GM23338 (cell line): Measurements from ENCODE around the gene GPN3. TPM values are rescaled to one million over a fixed set of nuclear protein-coding genes. Genes with fewer than 3 reads are reported as not detected.

ENCODE experiments used
- ATAC-seq: fragments of 200-7000 bp; cut with Tn5 transposase; 3 replicates; pipeline ENCODE4 v1.9.1; 2020
- DNase-seq: peaks from one replicate; pipeline ENCODE4 v3.0.0-alpha.2; 2015; ENCODE audit warnings: low spot score
- H2AFZ ChIP-seq: fragments of 200-600 bp; sonication (generic); 2 replicates; pipeline ENCODE4 v1.8.0; 2016; ENCODE audit warnings: antibody characterized with exemption, mild to moderate bottlenecking, moderate library complexity
- H3F3A ChIP-seq: fragments of 200-600 bp; sonication (generic); replicated peaks from 2 replicates; pipeline ENCODE4 v1.8.0; 2017; ENCODE audit warnings: antibody characterized with exemption, mixed run types, low read depth
- H3K27ac ChIP-seq: fragments of 200-600 bp; sonication (generic); 2 replicates; pipeline ENCODE4 v1.6.1; 2016; ENCODE audit warnings: low read depth
- H3K27me3 ChIP-seq: fragments of 200-600 bp; sonication (generic); 2 replicates; pipeline ENCODE4 v1.8.0; 2016; ENCODE audit warnings: mild to moderate bottlenecking, mixed run types, moderate library complexity; ENCODE audit not compliant: insufficient read depth
- H3K36me3 ChIP-seq: fragments of 200-600 bp; sonication (generic); 2 replicates; pipeline ENCODE4 v1.8.0; 2016; ENCODE audit warnings: mild to moderate bottlenecking; ENCODE audit not compliant: insufficient read depth
- H3K4me1 ChIP-seq: fragments of 200-600 bp; sonication (generic); 2 replicates; pipeline ENCODE4 v1.8.0; 2016; ENCODE audit warnings: mild to moderate bottlenecking, moderate library complexity; ENCODE audit not compliant: insufficient read depth
- H3K4me2 ChIP-seq: fragments of 200-600 bp; sonication (generic); 2 replicates; pipeline ENCODE4 v1.7.1; 2017; ENCODE audit warnings: mixed run types
- H3K4me3 ChIP-seq: fragments of 200-600 bp; sonication (generic); 2 replicates; pipeline ENCODE4 v1.6.1; 2016; ENCODE audit warnings: mixed run types
- H3K79me2 ChIP-seq: fragments of 200-600 bp; sonication (generic); replicated peaks from 2 replicates; pipeline ENCODE4 v1.8.0; 2017; ENCODE audit warnings: mild to moderate bottlenecking; ENCODE audit not compliant: insufficient read depth
- H3K9me2 ChIP-seq: fragments of 200-600 bp; sonication (generic); 2 replicates; pipeline ENCODE4 v1.8.0; 2017; ENCODE audit not compliant: insufficient read depth
- H4K20me1 ChIP-seq: fragments of 200-600 bp; sonication (generic); replicated peaks from 2 replicates; pipeline ENCODE4 v1.8.0; 2017; ENCODE audit warnings: mild to moderate bottlenecking; ENCODE audit not compliant: insufficient read depth
- H3K27ac Mint-ChIP-seq: 2 replicates; pipeline ENCODE4 v1.8.0; 2020; ENCODE audit warnings: inconsistent platforms, mild to moderate bottlenecking, moderate library complexity, mixed read lengths
- H3K27me3 Mint-ChIP-seq: 3 replicates; pipeline ENCODE4 v1.8.0; 2022; ENCODE audit warnings: low read depth, mild to moderate bottlenecking, moderate library complexity, mixed read lengths, inconsistent platforms; ENCODE audit not compliant: insufficient read depth, poor library complexity
- H3K36me3 Mint-ChIP-seq: 3 replicates; pipeline ENCODE4 v1.8.0; 2021; ENCODE audit warnings: low read depth, mild to moderate bottlenecking, inconsistent platforms, moderate library complexity, mixed read lengths
- H3K4me1 Mint-ChIP-seq: 3 replicates; pipeline ENCODE4 v1.8.0; 2020; ENCODE audit warnings: mild to moderate bottlenecking, inconsistent platforms, mixed read lengths
- H3K4me3 Mint-ChIP-seq: 3 replicates; pipeline ENCODE4 v1.8.0; 2021; ENCODE audit warnings: moderate library complexity, mild to moderate bottlenecking, inconsistent platforms, mixed read lengths
- H3K9me3 Mint-ChIP-seq: 3 replicates; pipeline ENCODE4 v1.8.0; 2020; ENCODE audit warnings: moderate library complexity, mild to moderate bottlenecking, inconsistent platforms, mixed read lengths
- CREB1 ChIP-seq: fragments of 250-450 bp; sonication (Bioruptor Pico); IDR thresholded peaks from 2 replicates; pipeline ENCODE4 v1.5.0; 2020; ENCODE audit warnings: low read depth, mild to moderate bottlenecking, moderate library complexity
- EZH2 ChIP-seq: fragments of 200-600 bp; sonication (generic); IDR thresholded peaks from one replicate; pipeline ENCODE4 v1.8.0; 2017; ENCODE audit warnings: antibody characterized with exemption, mild to moderate bottlenecking, low read depth; ENCODE audit not compliant: unreplicated experiment
- EZH2phosphoT487 ChIP-seq: fragments of 200-600 bp; sonication (generic); IDR thresholded peaks from one replicate; pipeline ENCODE4 v1.8.1; 2018; ENCODE audit warnings: antibody characterized with exemption; ENCODE audit not compliant: unreplicated experiment
- JUNB ChIP-seq: IDR thresholded peaks from one replicate; pipeline ENCODE4 v1.6.1; 2016; ENCODE audit warnings: antibody characterized with exemption; ENCODE audit not compliant: unreplicated experiment
- NANOG ChIP-seq: IDR thresholded peaks from 2 replicates; pipeline ENCODE4 v1.6.1; 2016; ENCODE audit warnings: antibody characterized with exemption, borderline replicate concordance
- POLR2AphosphoS5 ChIP-seq: IDR thresholded peaks from 2 replicates; pipeline ENCODE4 v1.6.1; 2016; ENCODE audit warnings: antibody characterized with exemption, low read depth
- REST ChIP-seq: IDR thresholded peaks from one replicate; pipeline ENCODE4 v1.6.1; 2018; ENCODE audit warnings: antibody characterized with exemption; ENCODE audit not compliant: unreplicated experiment
- STAT1 ChIP-seq: IDR thresholded peaks from one replicate; pipeline ENCODE4 v1.6.1; 2016; ENCODE audit warnings: antibody characterized with exemption; ENCODE audit not compliant: unreplicated experiment
- ZNF114 ChIP-seq: fragments of 250-450 bp; sonication (Bioruptor Pico); IDR thresholded peaks from 2 replicates; pipeline ENCODE4 v1.5.0; 2020; ENCODE audit warnings: mild to moderate bottlenecking, moderate library complexity
- ZNF331 ChIP-seq: fragments of 250-450 bp; sonication (Bioruptor Pico); IDR thresholded peaks from 2 replicates; pipeline ENCODE4 v1.5.0; 2020; ENCODE audit warnings: low read depth, mild to moderate bottlenecking, moderate library complexity
- polyA plus RNA-seq: library from polyadenylated mRNA; unstranded; fragments of >200 nt; fragmentation: Nextera tagmentation; extraction: Ambion mirVana; gene quantifications from 2 replicates; pipeline ENCODE4 v1.2.1, GENCODE V29; 2016
- total RNA-seq: library from RNA; depleted of rRNA; stranded (reverse); fragments of >200 nt; shearing (Covaris generic); gene quantifications from 2 replicates; pipeline ENCODE4 v1.2.3, GENCODE V29; 2014
- TF ChIP-seq, protein P1 (sequence below), 2 experiments: fragments of 200-600 bp in 1 of 2; sonication (generic) in 1 of 2; conservative IDR thresholded peaks; 2 replicates each; pipeline versions ENCODE4 v1.5.1 to v1.6.1; 2016 to 2017; ENCODE audit warnings: antibody characterized with exemption in 2 of 2, low read depth in 2 of 2, mild to moderate bottlenecking in 2 of 2, moderate library complexity in 1 of 2
- TF ChIP-seq, protein P2 (sequence below): IDR thresholded peaks from 2 replicates; pipeline ENCODE4 v1.6.1; 2016; ENCODE audit warnings: antibody characterized with exemption
- TF ChIP-seq, protein P3 (sequence below): fragments of 250-450 bp; sonication (Bioruptor Pico); IDR thresholded peaks from 2 replicates; pipeline ENCODE4 v1.5.0; 2020; ENCODE audit warnings: mild to moderate bottlenecking, moderate library complexity

Gene GPN3
- total and polyA plus RNA-seq, 2 experiments from 2014 or later: 45.0 to 108 TPM

DNA sequence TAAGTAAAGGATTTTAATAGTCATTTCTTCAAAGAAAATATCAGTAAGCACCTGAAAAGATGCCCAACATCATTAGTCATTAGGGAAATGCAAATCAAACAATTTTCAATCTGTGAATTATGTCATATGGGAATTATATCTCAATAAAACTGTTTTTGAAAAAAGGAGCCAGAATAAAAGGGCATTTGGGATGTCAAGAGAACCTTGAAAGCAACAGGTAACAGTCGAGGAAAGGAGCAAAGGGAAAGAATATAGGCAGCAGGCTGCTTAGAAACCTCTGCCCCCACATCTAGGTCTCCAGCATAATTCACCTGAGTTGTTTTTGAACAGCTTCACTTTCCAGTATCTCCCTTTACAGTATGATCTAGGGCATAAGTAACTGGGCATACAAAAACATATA is 46.3 kb upstream of the GPN3 start:
- Histone ChIP-seq H3K36me3 (no peaks in the 10 kb centered on the region), H3K9me2 (no peaks in the 10 kb centered on the region), H2AFZ (no peak overlapping the region), H3K27ac (no peak overlapping the region), H3K4me2 (no peak overlapping the region), H4K20me1 (no peaks in the 10 kb centered on the region), H3F3A (no peaks in the 10 kb centered on the region), H3K27me3 (no peaks in the 10 kb centered on the region), H3K4me3 (no peak overlapping the region), H3K79me2 (no peaks in the 10 kb centered on the region), H3K4me1 (no peaks in the 10 kb centered on the region)
- H3K27me3 Mint-ChIP-seq: peaks cover under 1% of the 10 kb centered on the region
- no peak for ATAC-seq
- H3K4me1 Mint-ChIP-seq: no peaks in the 10 kb centered on the region
- no peaks in the 10 kb centered on the region for H3K36me3 Mint-ChIP-seq
- no peaks in the 10 kb centered on the region for H3K9me3 Mint-ChIP-seq
- no peak overlapping the region for H3K27ac Mint-ChIP-seq
- no peak overlapping the region for H3K4me3 Mint-ChIP-seq
- DNase-seq: no peak
- TF ChIP-seq POLR2AphosphoS5 (no peak), CREB1 (no peak), ZNF331 (CRISPR knock-in tag) (no peak), STAT1 (no peak), ZNF114 (CRISPR knock-in tag) (no peak), NANOG (no peak), EZH2phosphoT487 (no peak), EZH2 (no peak), JUNB (no peak), REST (no peak)
- TF ChIP-seq, protein P1, sequence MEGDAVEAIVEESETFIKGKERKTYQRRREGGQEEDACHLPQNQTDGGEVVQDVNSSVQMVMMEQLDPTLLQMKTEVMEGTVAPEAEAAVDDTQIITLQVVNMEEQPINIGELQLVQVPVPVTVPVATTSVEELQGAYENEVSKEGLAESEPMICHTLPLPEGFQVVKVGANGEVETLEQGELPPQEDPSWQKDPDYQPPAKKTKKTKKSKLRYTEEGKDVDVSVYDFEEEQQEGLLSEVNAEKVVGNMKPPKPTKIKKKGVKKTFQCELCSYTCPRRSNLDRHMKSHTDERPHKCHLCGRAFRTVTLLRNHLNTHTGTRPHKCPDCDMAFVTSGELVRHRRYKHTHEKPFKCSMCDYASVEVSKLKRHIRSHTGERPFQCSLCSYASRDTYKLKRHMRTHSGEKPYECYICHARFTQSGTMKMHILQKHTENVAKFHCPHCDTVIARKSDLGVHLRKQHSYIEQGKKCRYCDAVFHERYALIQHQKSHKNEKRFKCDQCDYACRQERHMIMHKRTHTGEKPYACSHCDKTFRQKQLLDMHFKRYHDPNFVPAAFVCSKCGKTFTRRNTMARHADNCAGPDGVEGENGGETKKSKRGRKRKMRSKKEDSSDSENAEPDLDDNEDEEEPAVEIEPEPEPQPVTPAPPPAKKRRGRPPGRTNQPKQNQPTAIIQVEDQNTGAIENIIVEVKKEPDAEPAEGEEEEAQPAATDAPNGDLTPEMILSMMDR (conservative IDR thresholded peaks at IDR 0.05; ENCODE audit: low read depth in 2 of 2): no peak
- TF ChIP-seq, protein P2, sequence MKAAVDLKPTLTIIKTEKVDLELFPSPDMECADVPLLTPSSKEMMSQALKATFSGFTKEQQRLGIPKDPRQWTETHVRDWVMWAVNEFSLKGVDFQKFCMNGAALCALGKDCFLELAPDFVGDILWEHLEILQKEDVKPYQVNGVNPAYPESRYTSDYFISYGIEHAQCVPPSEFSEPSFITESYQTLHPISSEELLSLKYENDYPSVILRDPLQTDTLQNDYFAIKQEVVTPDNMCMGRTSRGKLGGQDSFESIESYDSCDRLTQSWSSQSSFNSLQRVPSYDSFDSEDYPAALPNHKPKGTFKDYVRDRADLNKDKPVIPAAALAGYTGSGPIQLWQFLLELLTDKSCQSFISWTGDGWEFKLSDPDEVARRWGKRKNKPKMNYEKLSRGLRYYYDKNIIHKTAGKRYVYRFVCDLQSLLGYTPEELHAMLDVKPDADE: no peak
- TF ChIP-seq, protein P3, sequence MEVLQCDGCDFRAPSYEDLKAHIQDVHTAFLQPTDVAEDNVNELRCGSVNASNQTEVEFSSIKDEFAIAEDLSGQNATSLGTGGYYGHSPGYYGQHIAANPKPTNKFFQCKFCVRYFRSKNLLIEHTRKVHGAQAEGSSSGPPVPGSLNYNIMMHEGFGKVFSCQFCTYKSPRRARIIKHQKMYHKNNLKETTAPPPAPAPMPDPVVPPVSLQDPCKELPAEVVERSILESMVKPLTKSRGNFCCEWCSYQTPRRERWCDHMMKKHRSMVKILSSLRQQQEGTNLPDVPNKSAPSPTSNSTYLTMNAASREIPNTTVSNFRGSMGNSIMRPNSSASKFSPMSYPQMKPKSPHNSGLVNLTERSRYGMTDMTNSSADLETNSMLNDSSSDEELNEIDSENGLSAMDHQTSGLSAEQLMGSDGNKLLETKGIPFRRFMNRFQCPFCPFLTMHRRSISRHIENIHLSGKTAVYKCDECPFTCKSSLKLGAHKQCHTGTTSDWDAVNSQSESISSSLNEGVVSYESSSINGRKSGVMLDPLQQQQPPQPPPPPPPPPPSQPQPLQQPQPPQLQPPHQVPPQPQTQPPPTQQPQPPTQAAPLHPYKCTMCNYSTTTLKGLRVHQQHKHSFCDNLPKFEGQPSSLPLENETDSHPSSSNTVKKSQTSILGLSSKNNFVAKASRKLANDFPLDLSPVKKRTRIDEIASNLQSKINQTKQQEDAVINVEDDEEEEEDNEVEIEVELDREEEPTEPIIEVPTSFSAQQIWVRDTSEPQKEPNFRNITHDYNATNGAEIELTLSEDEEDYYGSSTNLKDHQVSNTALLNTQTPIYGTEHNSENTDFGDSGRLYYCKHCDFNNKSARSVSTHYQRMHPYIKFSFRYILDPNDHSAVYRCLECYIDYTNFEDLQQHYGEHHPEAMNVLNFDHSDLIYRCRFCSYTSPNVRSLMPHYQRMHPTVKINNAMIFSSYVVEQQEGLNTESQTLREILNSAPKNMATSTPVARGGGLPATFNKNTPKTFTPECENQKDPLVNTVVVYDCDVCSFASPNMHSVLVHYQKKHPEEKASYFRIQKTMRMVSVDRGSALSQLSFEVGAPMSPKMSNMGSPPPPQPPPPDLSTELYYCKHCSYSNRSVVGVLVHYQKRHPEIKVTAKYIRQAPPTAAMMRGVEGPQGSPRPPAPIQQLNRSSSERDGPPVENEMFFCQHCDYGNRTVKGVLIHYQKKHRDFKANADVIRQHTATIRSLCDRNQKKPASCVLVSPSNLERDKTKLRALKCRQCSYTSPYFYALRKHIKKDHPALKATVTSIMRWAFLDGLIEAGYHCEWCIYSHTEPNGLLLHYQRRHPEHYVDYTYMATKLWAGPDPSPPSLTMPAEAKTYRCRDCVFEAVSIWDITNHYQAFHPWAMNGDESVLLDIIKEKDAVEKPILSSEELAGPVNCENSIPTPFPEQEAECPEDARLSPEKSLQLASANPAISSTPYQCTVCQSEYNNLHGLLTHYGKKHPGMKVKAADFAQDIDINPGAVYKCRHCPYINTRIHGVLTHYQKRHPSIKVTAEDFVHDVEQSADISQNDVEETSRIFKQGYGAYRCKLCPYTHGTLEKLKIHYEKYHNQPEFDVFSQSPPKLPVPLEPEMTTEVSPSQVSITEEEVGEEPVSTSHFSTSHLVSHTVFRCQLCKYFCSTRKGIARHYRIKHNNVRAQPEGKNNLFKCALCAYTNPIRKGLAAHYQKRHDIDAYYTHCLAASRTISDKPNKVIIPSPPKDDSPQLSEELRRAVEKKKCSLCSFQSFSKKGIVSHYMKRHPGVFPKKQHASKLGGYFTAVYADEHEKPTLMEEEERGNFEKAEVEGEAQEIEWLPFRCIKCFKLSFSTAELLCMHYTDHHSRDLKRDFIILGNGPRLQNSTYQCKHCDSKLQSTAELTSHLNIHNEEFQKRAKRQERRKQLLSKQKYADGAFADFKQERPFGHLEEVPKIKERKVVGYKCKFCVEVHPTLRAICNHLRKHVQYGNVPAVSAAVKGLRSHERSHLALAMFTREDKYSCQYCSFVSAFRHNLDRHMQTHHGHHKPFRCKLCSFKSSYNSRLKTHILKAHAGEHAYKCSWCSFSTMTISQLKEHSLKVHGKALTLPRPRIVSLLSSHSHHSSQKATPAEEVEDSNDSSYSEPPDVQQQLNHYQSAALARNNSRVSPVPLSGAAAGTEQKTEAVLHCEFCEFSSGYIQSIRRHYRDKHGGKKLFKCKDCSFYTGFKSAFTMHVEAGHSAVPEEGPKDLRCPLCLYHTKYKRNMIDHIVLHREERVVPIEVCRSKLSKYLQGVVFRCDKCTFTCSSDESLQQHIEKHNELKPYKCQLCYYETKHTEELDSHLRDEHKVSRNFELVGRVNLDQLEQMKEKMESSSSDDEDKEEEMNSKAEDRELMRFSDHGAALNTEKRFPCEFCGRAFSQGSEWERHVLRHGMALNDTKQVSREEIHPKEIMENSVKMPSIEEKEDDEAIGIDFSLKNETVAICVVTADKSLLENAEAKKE (CRISPR knock-in tag): no peak
